Activated B cell treated with CpG ODN at 0.5 μM for 24 hours (primary cell): ENCODE results near the gene JDP2. TPM values are rescaled to one million over a fixed set of nuclear protein-coding genes. Genes with fewer than 3 reads are reported as not detected.

ENCODE experiments used
- ATAC-seq: fragments of 200-7000 bp; cut with Tn5 transposase; one replicate; pipeline ENCODE4 v1.10.0; 2021; ENCODE audit warnings: low read depth, mild to moderate bottlenecking, moderate library complexity
- CTCF ChIA-PET: fragments of 350-600 bp; sonication (Branson Sonifier 250); formaldehyde crosslinking; loops from one replicate; lab custom pipeline; 2021; ENCODE audit warnings: antibody characterized with exemption; lab: Charles Lee
- POLR2A ChIA-PET: fragments of 350-600 bp; sonication (Branson Sonifier 250); formaldehyde crosslinking; loops from one replicate; lab custom pipeline; 2021; ENCODE audit warnings: antibody characterized with exemption; lab: Charles Lee
- DNase-seq: peaks from one replicate; pipeline ENCODE4 v3.0.0; 2022
- H3K27ac Mint-ChIP-seq: one replicate; pipeline ENCODE4 v1.8.0; 2020; ENCODE audit warnings: mixed read lengths
- H3K27me3 Mint-ChIP-seq: one replicate; pipeline ENCODE4 v1.8.0; 2021; ENCODE audit warnings: mixed read lengths
- H3K36me3 Mint-ChIP-seq: one replicate; pipeline ENCODE4 v1.8.0; 2021; ENCODE audit warnings: low read depth, mixed read lengths
- H3K4me1 Mint-ChIP-seq: one replicate; pipeline ENCODE4 v1.8.0; 2021; ENCODE audit warnings: mixed read lengths
- H3K4me3 Mint-ChIP-seq: one replicate; pipeline ENCODE4 v1.8.0; 2020; ENCODE audit warnings: mild to moderate bottlenecking, mixed read lengths
- H3K9me3 Mint-ChIP-seq: one replicate; pipeline ENCODE4 v1.8.0; 2020; ENCODE audit warnings: mixed read lengths
- intact Hi-C: fragments of 100-400 bp; cut with micrococcal nuclease; formaldehyde crosslinking; loops from one replicate; pipeline ENCODE4 v1.15.1; 2024
- total RNA-seq: library from RNA; stranded (reverse); gene quantifications from 2 replicates; pipeline ENCODE4 v1.2.3, GENCODE V29; 2022
- TF ChIP-seq, protein P1 (sequence below): fragments of 200-600 bp; IDR thresholded peaks from one replicate; pipeline ENCODE4 v1.8.0; 2022; ENCODE audit warnings: antibody characterized with exemption, mild to moderate bottlenecking

JDP2 gene
- total RNA-seq, 1 donor from 2014 or later = 21.2 TPM

DNA sequence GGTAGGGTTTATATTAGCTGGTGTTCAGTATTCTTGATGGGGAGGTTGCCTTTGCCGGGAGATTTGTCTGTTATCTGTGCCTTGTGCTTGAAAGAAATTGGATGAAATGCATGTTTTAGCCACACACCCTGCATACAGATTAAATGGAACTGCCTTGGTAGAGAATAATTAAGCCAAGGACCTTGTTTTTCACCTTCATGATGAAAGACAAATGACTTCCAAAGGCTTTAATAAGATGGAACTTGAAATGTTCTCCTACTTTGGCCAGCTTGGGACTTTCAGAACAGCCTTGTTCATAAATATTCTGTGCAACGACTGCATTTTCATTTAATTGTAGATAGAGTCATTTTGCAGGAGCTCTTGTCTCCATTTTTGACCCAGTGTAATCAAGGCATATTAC, 21.2 kb downstream of the JDP2 start:
- no peak for ATAC-seq
- Mint-ChIP-seq H3K36me3 (peaks cover 40% of the 10 kb centered on the region), H3K27ac (no peak overlapping the region), H3K4me3 (no peak overlapping the region), H3K9me3 (no peaks in the 10 kb centered on the region), H3K4me1 (peaks cover 7% of the 10 kb centered on the region), H3K27me3 (no peaks in the 10 kb centered on the region)
- POLR2A ChIA-PET = no interaction called here
- CTCF ChIA-PET = interaction anchor here (1.1 kb wide), 1 partner anchor 14 kb away, joined by 3 read pairs; no protein-coding TSS in a partner anchor
- TF ChIP-seq, protein P1, sequence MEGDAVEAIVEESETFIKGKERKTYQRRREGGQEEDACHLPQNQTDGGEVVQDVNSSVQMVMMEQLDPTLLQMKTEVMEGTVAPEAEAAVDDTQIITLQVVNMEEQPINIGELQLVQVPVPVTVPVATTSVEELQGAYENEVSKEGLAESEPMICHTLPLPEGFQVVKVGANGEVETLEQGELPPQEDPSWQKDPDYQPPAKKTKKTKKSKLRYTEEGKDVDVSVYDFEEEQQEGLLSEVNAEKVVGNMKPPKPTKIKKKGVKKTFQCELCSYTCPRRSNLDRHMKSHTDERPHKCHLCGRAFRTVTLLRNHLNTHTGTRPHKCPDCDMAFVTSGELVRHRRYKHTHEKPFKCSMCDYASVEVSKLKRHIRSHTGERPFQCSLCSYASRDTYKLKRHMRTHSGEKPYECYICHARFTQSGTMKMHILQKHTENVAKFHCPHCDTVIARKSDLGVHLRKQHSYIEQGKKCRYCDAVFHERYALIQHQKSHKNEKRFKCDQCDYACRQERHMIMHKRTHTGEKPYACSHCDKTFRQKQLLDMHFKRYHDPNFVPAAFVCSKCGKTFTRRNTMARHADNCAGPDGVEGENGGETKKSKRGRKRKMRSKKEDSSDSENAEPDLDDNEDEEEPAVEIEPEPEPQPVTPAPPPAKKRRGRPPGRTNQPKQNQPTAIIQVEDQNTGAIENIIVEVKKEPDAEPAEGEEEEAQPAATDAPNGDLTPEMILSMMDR = no peak
- no peak for DNase-seq
- intact Hi-C loops = no loop called here

DNA sequence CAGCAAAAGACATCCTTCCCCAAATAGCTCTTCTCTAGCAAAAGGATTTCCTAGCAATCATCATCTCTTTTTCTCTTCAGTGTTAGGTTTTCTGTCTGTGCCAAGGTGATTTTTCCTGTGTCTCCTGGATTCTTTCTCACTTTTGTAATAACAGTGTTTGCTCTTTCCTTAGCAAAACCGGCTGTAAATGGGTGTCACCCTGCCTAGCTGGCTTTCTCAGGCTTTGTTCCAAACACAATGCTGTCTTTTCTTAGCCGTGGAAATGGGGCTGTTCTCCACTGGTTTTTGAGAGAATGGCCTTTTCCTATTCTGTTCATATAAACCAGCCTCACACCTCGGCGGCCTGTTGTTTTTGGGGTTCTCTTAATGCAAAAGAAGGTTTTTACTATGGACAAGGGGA, 21.9 kb downstream of the JDP2 start:
- Mint-ChIP-seq H3K4me1 (peaks cover 8% of the 10 kb centered on the region), H3K27me3 (no peaks in the 10 kb centered on the region), H3K36me3 (peaks cover 38% of the 10 kb centered on the region), H3K27ac (no peak overlapping the region), H3K4me3 (no peak overlapping the region), H3K9me3 (no peaks in the 10 kb centered on the region)
- TF ChIP-seq, protein P1 = no peak
- DNase-seq (no peak), ATAC-seq (no peak)
- CTCF ChIA-PET = interaction anchor here (1.1 kb wide), 1 partner anchor 14 kb away, joined by 3 read pairs; no protein-coding TSS in a partner anchor
- intact Hi-C loops = loop anchor here (5.0 kb wide), 1 partner anchor 38 kb away; no protein-coding TSS in a partner anchor
- POLR2A ChIA-PET = interaction anchor here (1.2 kb wide), 1 partner anchor 11 kb away, joined by 4 read pairs; no protein-coding TSS in a partner anchor

DNA sequence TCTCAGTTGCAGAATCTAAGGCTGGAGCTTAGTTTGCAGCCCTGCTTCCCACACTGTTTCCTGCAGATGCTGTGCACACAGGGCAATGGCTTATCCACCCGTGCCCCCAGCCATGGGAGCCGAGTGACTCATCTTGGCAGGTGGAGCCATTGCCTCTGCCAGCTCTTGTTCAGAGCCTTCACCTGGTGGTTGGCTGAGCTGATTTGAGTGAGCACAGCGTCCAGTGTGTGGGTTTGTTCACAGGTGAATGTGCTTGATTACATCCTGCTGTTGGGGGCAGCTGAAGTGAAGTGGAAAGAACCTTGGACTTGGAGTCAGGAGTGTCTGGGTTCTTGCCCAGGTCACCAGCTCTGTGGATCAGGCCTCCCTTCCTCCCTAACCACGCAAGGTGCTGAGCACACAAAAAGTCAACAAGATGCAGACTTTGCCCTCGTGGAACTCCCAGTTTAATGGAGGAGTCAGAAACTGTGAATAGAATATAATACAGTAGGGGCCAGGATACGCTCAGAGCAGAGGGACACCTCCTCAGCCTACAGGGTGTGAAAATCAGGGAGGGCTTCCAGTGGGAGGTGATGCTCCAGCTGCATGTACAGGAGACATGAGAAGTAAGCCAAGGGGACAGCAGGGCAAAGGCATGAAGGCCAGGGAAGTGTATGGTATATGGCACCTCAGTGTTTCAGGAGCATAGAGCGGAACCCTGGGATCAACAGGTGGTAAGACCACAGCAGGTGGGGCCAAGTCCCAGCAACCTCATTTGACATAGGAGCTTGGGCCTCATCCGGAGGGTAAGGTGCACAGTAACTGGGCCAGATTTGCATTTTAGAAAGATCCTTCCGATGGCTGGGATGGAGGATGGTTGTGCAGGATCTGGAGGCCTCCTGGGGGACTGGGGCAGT, 22.8 kb downstream of the JDP2 start:
- Mint-ChIP-seq H3K27ac (no peak overlapping the region), H3K27me3 (no peaks in the 10 kb centered on the region), H3K4me1 (peaks cover 8% of the 10 kb centered on the region), H3K4me3 (no peak overlapping the region), H3K9me3 (no peaks in the 10 kb centered on the region), H3K36me3 (peaks cover 29% of the 10 kb centered on the region)
- TF ChIP-seq, protein P1 = no peak
- ChIA-PET POLR2A (interaction anchor here (1.2 kb wide), 1 partner anchor 12 kb away, joined by 4 read pairs; no protein-coding TSS in a partner anchor), CTCF (no interaction called here)
- no peak for DNase-seq
- intact Hi-C loops = loop anchor here (5.0 kb wide), 1 partner anchor 37 kb away; no protein-coding TSS in a partner anchor
- ATAC-seq = no peak

DNA sequence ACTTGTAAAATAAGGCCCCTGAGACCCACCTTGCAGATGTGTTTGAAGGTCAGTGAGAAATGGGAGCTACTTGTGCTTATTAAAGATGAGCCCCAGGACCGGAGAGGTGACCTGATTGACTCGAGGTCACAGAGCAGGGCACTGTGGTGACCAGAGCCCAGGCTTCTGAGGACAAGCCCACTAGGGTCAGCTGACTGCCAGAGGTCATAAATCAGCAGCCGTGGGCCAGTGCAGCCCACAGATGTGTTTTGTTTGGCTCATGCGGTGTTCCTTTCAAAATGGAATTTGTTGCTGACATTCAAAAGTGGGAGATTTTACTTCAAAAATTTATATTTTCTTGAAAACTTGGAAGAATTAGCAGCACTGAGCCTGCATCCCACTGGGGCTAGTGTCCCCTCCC, 24.5 kb downstream of the JDP2 start:
- no peak overlapping the region for H3K4me3 Mint-ChIP-seq
- H3K4me1 Mint-ChIP-seq = peaks cover 6% of the 10 kb centered on the region
- H3K27me3 Mint-ChIP-seq = no peaks in the 10 kb centered on the region
- peaks cover 34% of the 10 kb centered on the region for H3K36me3 Mint-ChIP-seq
- H3K27ac Mint-ChIP-seq = no peak overlapping the region
- intact Hi-C loops = loop anchor here (5.0 kb wide), 1 partner anchor 35 kb away; no protein-coding TSS in a partner anchor
- no peaks in the 10 kb centered on the region for H3K9me3 Mint-ChIP-seq
- ChIA-PET POLR2A (no interaction called here), CTCF (no interaction called here)
- TF ChIP-seq, protein P1 = no peak
- DNase-seq = no peak
- ATAC-seq = no peak
